ENCODE data around the gene CFAP20. TPM values are rescaled to one million over a fixed set of nuclear protein-coding genes. Genes with fewer than 3 reads are reported as not detected.

The CFAP20 gene
- total RNA-seq, 1 experiment from 2014 or later = 49.6 TPM

DNA sequence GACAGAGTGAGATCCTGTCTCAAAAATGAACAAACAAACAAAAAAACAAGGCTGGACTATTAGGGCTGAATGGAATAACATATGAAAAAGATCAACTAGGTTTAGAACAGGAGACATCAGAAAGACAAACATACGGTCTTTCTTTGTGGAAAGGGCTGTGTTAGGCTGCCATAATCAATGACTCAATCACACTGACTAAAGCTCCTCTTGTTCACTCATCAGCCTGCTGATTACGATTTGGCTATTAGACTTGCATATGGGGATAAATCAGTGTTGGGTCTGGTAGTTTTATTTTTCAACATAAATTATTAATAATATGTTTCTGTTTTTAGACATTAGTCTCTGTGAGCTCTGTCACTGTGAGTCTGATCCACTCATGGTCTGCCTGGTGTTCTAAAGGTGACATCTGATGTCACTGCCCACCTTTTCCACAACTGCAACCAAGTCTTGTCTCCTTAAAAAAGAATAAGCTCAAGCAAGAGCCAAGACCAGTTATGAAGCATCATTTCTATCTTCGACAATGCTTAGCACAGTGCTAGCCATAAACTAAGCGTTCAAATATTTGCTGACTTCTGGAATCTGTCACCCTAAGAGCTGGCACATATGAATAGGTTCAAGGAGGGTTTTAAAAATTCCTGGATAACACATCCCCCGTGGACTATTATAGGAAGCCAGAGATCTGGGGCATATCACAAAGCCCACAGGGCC is 10.2 kb downstream of the CFAP20 start:
- no peak overlapping the region for H3K27ac ChIP-seq
- no peaks in the 10 kb centered on the region for H3K27me3 ChIP-seq (ENCODE audit: insufficient read depth, low read depth)
- H4K20me1 ChIP-seq (ENCODE audit: insufficient read depth) = peaks cover 34% of the 10 kb centered on the region
- intact Hi-C loops (cut with micrococcal nuclease; ENCODE audit: unreplicated experiment) = no loop called here
- ChIA-PET POLR2A (ENCODE audit: unreplicated experiment) (no interaction called here), CTCF (interaction anchor here (0.5 kb wide), 1 partner anchor 534 kb away, joined by 3 read pairs; no protein-coding TSS in a partner anchor)
- no peak overlapping the region for H3K4me3 ChIP-seq
- no peaks in the 10 kb centered on the region for H3K9me3 ChIP-seq (ENCODE audit: insufficient read depth, low read depth)
- H3K36me3 ChIP-seq (ENCODE audit: low read depth) = peaks cover 23% of the 10 kb centered on the region; the same call in 1 of the 2 replicates
- H3K4me2 ChIP-seq = no peak overlapping the region
- no peaks in the 10 kb centered on the region for H3K9me2 ChIP-seq (ENCODE audit: insufficient read depth)
- no peak for TF ChIP-seq EZH2 (IDR thresholded peaks at IDR 0.05; ENCODE audit: low read depth)
- TF ChIP-seq, protein P1, sequence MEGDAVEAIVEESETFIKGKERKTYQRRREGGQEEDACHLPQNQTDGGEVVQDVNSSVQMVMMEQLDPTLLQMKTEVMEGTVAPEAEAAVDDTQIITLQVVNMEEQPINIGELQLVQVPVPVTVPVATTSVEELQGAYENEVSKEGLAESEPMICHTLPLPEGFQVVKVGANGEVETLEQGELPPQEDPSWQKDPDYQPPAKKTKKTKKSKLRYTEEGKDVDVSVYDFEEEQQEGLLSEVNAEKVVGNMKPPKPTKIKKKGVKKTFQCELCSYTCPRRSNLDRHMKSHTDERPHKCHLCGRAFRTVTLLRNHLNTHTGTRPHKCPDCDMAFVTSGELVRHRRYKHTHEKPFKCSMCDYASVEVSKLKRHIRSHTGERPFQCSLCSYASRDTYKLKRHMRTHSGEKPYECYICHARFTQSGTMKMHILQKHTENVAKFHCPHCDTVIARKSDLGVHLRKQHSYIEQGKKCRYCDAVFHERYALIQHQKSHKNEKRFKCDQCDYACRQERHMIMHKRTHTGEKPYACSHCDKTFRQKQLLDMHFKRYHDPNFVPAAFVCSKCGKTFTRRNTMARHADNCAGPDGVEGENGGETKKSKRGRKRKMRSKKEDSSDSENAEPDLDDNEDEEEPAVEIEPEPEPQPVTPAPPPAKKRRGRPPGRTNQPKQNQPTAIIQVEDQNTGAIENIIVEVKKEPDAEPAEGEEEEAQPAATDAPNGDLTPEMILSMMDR (conservative IDR thresholded peaks at IDR 0.05) = no peak
- BruUV-seq (replicated peaks) = no TSS peak
- no peak for DNase-seq
- peaks cover 64% of the 10 kb centered on the region for H3K79me2 ChIP-seq (ENCODE audit: low read depth)
- H3K4me1 ChIP-seq (replicated peaks; ENCODE audit: insufficient read depth) = peaks cover 16% of the 10 kb centered on the region; the same call in 1 of the 2 replicates
- no peak overlapping the region for H2AFZ ChIP-seq
- H3F3A ChIP-seq (ENCODE audit: insufficient read depth, low read depth) = peaks cover 10% of the 10 kb centered on the region; the same call in 1 of the 2 replicates

DNA sequence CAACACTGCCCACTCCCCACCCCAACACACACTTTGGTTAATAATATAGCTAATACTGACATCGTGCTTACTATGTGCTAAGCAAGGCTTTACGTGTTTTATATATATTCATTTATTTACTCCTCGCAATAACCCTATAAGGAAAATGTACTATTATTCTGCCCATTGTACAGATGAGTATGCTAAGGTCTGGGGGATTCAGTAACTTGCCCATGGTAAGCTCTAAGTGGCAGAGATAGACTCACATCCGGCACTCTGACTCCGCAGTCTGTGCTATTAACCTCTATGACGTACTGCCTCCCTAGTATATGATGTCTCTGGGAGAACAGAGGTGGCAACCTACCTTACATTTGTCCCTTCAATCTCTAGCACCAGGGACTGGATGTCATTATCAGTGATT is 12.7 kb downstream of the CFAP20 start:
- H4K20me1 ChIP-seq (ENCODE audit: insufficient read depth) = peaks cover 21% of the 10 kb centered on the region
- H3K9me3 ChIP-seq (ENCODE audit: insufficient read depth, low read depth) = no peaks in the 10 kb centered on the region
- no peak for DNase-seq
- H3F3A ChIP-seq (ENCODE audit: insufficient read depth, low read depth) = peaks cover under 1% of the 10 kb centered on the region
- H2AFZ ChIP-seq = no peak overlapping the region
- H3K36me3 ChIP-seq (ENCODE audit: low read depth) = peaks cover 24% of the 10 kb centered on the region; the same call in 1 of the 2 replicates
- H3K27ac ChIP-seq = no peak overlapping the region
- ChIA-PET CTCF (no interaction called here), POLR2A (ENCODE audit: unreplicated experiment) (interaction anchor here (0.5 kb wide), 1 partner anchor 9 kb away, joined by 7 read pairs; no protein-coding TSS in a partner anchor)
- H3K4me1 ChIP-seq (replicated peaks; ENCODE audit: insufficient read depth) = peaks cover 8% of the 10 kb centered on the region; the same call in 1 of the 2 replicates
- BruUV-seq (replicated peaks) = no TSS peak
- peaks cover 45% of the 10 kb centered on the region for H3K79me2 ChIP-seq (ENCODE audit: low read depth)
- intact Hi-C loops (cut with micrococcal nuclease; ENCODE audit: unreplicated experiment) = no loop called here
- no peak for TF ChIP-seq EZH2 (IDR thresholded peaks at IDR 0.05; ENCODE audit: low read depth)
- TF ChIP-seq, protein P1 (conservative IDR thresholded peaks at IDR 0.05) = no peak
- no peaks in the 10 kb centered on the region for H3K27me3 ChIP-seq (ENCODE audit: insufficient read depth, low read depth)
- no peak overlapping the region for H3K4me3 ChIP-seq
- H3K9me2 ChIP-seq (ENCODE audit: insufficient read depth) = no peaks in the 10 kb centered on the region
- H3K4me2 ChIP-seq = no peak overlapping the region

DNA sequence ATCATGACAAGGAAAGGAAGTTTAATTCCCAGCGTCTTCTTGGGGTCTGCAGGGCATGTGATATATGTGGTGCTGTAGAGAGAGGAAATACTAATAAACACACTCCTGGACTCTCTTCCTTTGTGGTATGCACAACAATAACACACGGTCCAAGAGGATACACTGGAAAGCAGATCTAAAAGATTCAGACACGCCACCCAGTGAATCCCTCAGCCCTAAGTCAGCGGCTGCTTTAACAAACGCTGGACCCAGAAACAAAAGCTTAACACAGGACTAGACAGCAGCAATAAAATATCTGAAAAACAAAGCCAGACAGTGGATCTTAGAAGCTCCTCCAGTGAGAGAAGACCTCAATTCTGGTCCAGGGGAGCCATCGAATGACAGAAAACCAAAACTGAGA is 13.1 kb downstream of the CFAP20 start:
- BruUV-seq (replicated peaks) = no TSS peak

More for the DNA sequence above, 13.1 kb downstream of the CFAP20 start:
- Histone ChIP-seq H4K20me1 (ENCODE audit: insufficient read depth) (peaks cover 18% of the 10 kb centered on the region), H3K27ac (no peak overlapping the region), H3K79me2 (ENCODE audit: low read depth) (peaks cover 40% of the 10 kb centered on the region), H3K4me2 (no peak overlapping the region), H3K9me2 (ENCODE audit: insufficient read depth) (no peaks in the 10 kb centered on the region), H3F3A (ENCODE audit: insufficient read depth, low read depth) (no peaks in the 10 kb centered on the region; the same call in none of the 2 replicates), H3K4me3 (no peak overlapping the region), H3K4me1 (replicated peaks; ENCODE audit: insufficient read depth) (peaks cover 4% of the 10 kb centered on the region; the same call in 1 of the 2 replicates), H3K9me3 (ENCODE audit: insufficient read depth, low read depth) (no peaks in the 10 kb centered on the region), H3K36me3 (ENCODE audit: low read depth) (peaks cover 24% of the 10 kb centered on the region; the same call in 1 of the 2 replicates), H2AFZ (no peak overlapping the region), H3K27me3 (ENCODE audit: insufficient read depth, low read depth) (no peaks in the 10 kb centered on the region)
- no peak for TF ChIP-seq EZH2 (IDR thresholded peaks at IDR 0.05; ENCODE audit: low read depth)
- TF ChIP-seq, protein P1 (conservative IDR thresholded peaks at IDR 0.05) = no peak
- POLR2A ChIA-PET (ENCODE audit: unreplicated experiment) = no interaction called here
- CTCF ChIA-PET = no interaction called here
- DNase-seq = no peak
- intact Hi-C loops (cut with micrococcal nuclease; ENCODE audit: unreplicated experiment) = no loop called here

All from PC-9 (cell line).